HEK293 (cell line): ENCODE measurements around the gene DCUN1D3.

Source experiments
- CTCF ChIA-PET: fragments of 350-600 bp; formaldehyde crosslinking; extraction: SDS; loops from one replicate; lab custom pipeline; 2021; ENCODE audit warnings: antibody characterized with exemption; lab: Yijun Ruan, JAX
- POLR2A ChIA-PET: fragments of 300-600 bp; formaldehyde crosslinking; extraction: SDS; loops from one replicate; lab custom pipeline; 2020; ENCODE audit warnings: antibody characterized with exemption, inconsistent platforms; lab: Yijun Ruan, JAX
- H3K27ac ChIP-seq: fragments of 200-500 bp; sonication (Bioruptor generic); 2 replicates; pipeline ENCODE4 v1.5.1; 2014; ENCODE audit warnings: low read depth, low read length, control low read depth, inconsistent platforms; ENCODE audit errors: extremely low read depth
- H3K36me3 ChIP-seq, 2 experiments: fragments of 200-500 bp in 1 of 2; sonication (Bioruptor generic) in 1 of 2; 1 replicate in 1 of 2; 2 replicates in 1 of 2; pipeline ENCODE4 v1.5.1; 2014 to 2017; ENCODE audit warnings: inconsistent platforms in 2 of 2, low read length in 2 of 2; ENCODE audit not compliant: control insufficient read depth in 2 of 2, insufficient read depth in 1 of 2
- H3K4me1 ChIP-seq: fragments of 200-500 bp; sonication (Bioruptor generic); 2 replicates; pipeline ENCODE4 v1.5.1; 2014; ENCODE audit warnings: mild to moderate bottlenecking, low read length, inconsistent platforms; ENCODE audit not compliant: control insufficient read depth, insufficient read depth
- H3K4me3 ChIP-seq: 2 replicates; pipeline ENCODE4 v1.5.1; 2011; ENCODE audit warnings: low read depth, mild to moderate bottlenecking, control low read depth, low read length, moderate library complexity
- H3K9me3 ChIP-seq: fragments of 200-500 bp; sonication (Bioruptor generic); 2 replicates; pipeline ENCODE4 v1.5.1; 2014; ENCODE audit warnings: low read depth, low read length, inconsistent platforms; ENCODE audit not compliant: control insufficient read depth, insufficient read depth
- KLF10 ChIP-seq: fragments of 450-650 bp; IDR thresholded peaks from 2 replicates; pipeline ENCODE4 v1.5.1; 2018; ENCODE audit warnings: missing biosample characterization, mild to moderate bottlenecking, missing genetic modification characterization
- KLF7 ChIP-seq: fragments of 450-650 bp; formaldehyde crosslinking; IDR thresholded peaks from 2 replicates; pipeline ENCODE4 v1.5.1; 2016; ENCODE audit warnings: missing biosample characterization, missing genetic modification characterization, borderline replicate concordance
- MYNN ChIP-seq: fragments of 450-650 bp; formaldehyde crosslinking; IDR thresholded peaks from 2 replicates; pipeline ENCODE4 v1.5.1; 2016; ENCODE audit warnings: missing biosample characterization, missing genetic modification characterization, borderline replicate concordance
- SETDB1 ChIP-seq: IDR thresholded peaks from one replicate; pipeline ENCODE4 v1.6.1; 2017; ENCODE audit warnings: mild to moderate bottlenecking, low read length, moderate library complexity, mixed read lengths; ENCODE audit not compliant: insufficient read length
- YY1 ChIP-seq: fragments of 450-650 bp; formaldehyde crosslinking; IDR thresholded peaks from 2 replicates; pipeline ENCODE4 v1.5.1; 2018; ENCODE audit warnings: missing biosample characterization, missing genetic modification characterization
- ZBTB48 ChIP-seq: fragments of 450-650 bp; formaldehyde crosslinking; IDR thresholded peaks from 2 replicates; pipeline ENCODE4 v1.5.1; 2016; ENCODE audit warnings: missing biosample characterization, missing genetic modification characterization
- ZEB2 ChIP-seq: fragments of 450-650 bp; formaldehyde crosslinking; IDR thresholded peaks from 2 replicates; pipeline ENCODE4 v1.5.1; 2016; ENCODE audit warnings: missing biosample characterization, missing genetic modification characterization
- ZFHX2 ChIP-seq: fragments of 450-650 bp; formaldehyde crosslinking; conservative IDR thresholded peaks from 2 replicates; pipeline ENCODE4 v1.5.1; 2016; ENCODE audit warnings: missing biosample characterization, missing genetic modification characterization
- ZNF10 ChIP-seq: fragments of 450-650 bp; formaldehyde crosslinking; IDR thresholded peaks from 2 replicates; pipeline ENCODE4 v1.5.1; 2017; ENCODE audit warnings: missing biosample characterization, missing genetic modification characterization
- ZNF133 ChIP-seq: fragments of 450-650 bp; formaldehyde crosslinking; IDR thresholded peaks from 2 replicates; pipeline ENCODE4 v1.5.1; 2016; ENCODE audit warnings: missing biosample characterization, missing genetic modification characterization
- ZNF324 ChIP-seq: fragments of 450-650 bp; formaldehyde crosslinking; IDR thresholded peaks from 2 replicates; pipeline ENCODE4 v1.5.1; 2016; ENCODE audit warnings: missing biosample characterization, missing genetic modification characterization
- ZNF366 ChIP-seq: fragments of 450-650 bp; formaldehyde crosslinking; conservative IDR thresholded peaks from 2 replicates; pipeline ENCODE4 v1.5.1; 2016; ENCODE audit warnings: missing biosample characterization, missing genetic modification characterization
- ZNF37A ChIP-seq: fragments of 450-650 bp; IDR thresholded peaks from 2 replicates; pipeline ENCODE4 v1.5.1; 2018; ENCODE audit warnings: missing biosample characterization, missing genetic modification characterization
- ZNF394 ChIP-seq: fragments of 450-650 bp; formaldehyde crosslinking; IDR thresholded peaks from 2 replicates; pipeline ENCODE4 v1.5.1; 2016; ENCODE audit warnings: missing biosample characterization, missing genetic modification characterization, mild to moderate bottlenecking, moderate library complexity, borderline replicate concordance
- ZNF423 ChIP-seq: fragments of 450-650 bp; formaldehyde crosslinking; IDR thresholded peaks from 2 replicates; pipeline ENCODE4 v1.5.1; 2016; ENCODE audit warnings: missing biosample characterization, missing genetic modification characterization
- ZNF621 ChIP-seq: fragments of 450-650 bp; formaldehyde crosslinking; IDR thresholded peaks from 2 replicates; pipeline ENCODE4 v1.5.1; 2017; ENCODE audit warnings: missing biosample characterization, missing genetic modification characterization
- ZNF629 ChIP-seq: fragments of 450-650 bp; formaldehyde crosslinking; IDR thresholded peaks from 2 replicates; pipeline ENCODE4 v1.5.1; 2017; ENCODE audit warnings: missing biosample characterization, missing genetic modification characterization
- ZNF776 ChIP-seq: fragments of 450-650 bp; formaldehyde crosslinking; IDR thresholded peaks from 2 replicates; pipeline ENCODE4 v1.5.0; 2017; ENCODE audit warnings: missing biosample characterization, missing genetic modification characterization, borderline replicate concordance
- ZNF792 ChIP-seq: fragments of 450-650 bp; formaldehyde crosslinking; IDR thresholded peaks from 2 replicates; pipeline ENCODE4 v1.5.1; 2016; ENCODE audit warnings: missing biosample characterization, missing genetic modification characterization
- ZNF830 ChIP-seq: fragments of 450-650 bp; IDR thresholded peaks from 2 replicates; pipeline ENCODE4 v1.5.0; 2018; ENCODE audit warnings: missing biosample characterization, missing genetic modification characterization, low read depth, mild to moderate bottlenecking, moderate library complexity
- TF ChIP-seq, protein P1 (sequence below): fragments of 450-650 bp; formaldehyde crosslinking; IDR thresholded peaks from 2 replicates; pipeline ENCODE4 v1.5.1; 2016; ENCODE audit warnings: missing biosample characterization, missing genetic modification characterization
- TF ChIP-seq, protein P2 (sequence below): fragments of 450-650 bp; formaldehyde crosslinking; IDR thresholded peaks from 2 replicates; pipeline ENCODE4 v1.5.1; 2016; ENCODE audit warnings: missing biosample characterization, missing genetic modification characterization
- TF ChIP-seq, protein P3 (sequence below): fragments of 450-650 bp; formaldehyde crosslinking; conservative IDR thresholded peaks from 2 replicates; pipeline ENCODE4 v1.5.1; 2016; ENCODE audit warnings: low read depth, missing biosample characterization, missing genetic modification characterization
- TF ChIP-seq, protein P4 (sequence below): fragments of 450-650 bp; formaldehyde crosslinking; IDR thresholded peaks from 2 replicates; pipeline ENCODE4 v1.5.1; 2016; ENCODE audit warnings: missing biosample characterization, missing genetic modification characterization
- TF ChIP-seq, protein P5 (sequence below): fragments of 450-650 bp; formaldehyde crosslinking; IDR thresholded peaks from 2 replicates; pipeline ENCODE4 v1.5.1; 2016; ENCODE audit warnings: missing biosample characterization, missing genetic modification characterization
- TF ChIP-seq, protein P6 (sequence below): fragments of 450-650 bp; formaldehyde crosslinking; IDR thresholded peaks from 2 replicates; pipeline ENCODE4 v1.5.1; 2016; ENCODE audit warnings: missing biosample characterization, missing genetic modification characterization

The DCUN1D3 gene, protein sequence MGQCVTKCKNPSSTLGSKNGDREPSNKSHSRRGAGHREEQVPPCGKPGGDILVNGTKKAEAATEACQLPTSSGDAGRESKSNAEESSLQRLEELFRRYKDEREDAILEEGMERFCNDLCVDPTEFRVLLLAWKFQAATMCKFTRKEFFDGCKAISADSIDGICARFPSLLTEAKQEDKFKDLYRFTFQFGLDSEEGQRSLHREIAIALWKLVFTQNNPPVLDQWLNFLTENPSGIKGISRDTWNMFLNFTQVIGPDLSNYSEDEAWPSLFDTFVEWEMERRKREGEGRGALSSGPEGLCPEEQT

DNA sequence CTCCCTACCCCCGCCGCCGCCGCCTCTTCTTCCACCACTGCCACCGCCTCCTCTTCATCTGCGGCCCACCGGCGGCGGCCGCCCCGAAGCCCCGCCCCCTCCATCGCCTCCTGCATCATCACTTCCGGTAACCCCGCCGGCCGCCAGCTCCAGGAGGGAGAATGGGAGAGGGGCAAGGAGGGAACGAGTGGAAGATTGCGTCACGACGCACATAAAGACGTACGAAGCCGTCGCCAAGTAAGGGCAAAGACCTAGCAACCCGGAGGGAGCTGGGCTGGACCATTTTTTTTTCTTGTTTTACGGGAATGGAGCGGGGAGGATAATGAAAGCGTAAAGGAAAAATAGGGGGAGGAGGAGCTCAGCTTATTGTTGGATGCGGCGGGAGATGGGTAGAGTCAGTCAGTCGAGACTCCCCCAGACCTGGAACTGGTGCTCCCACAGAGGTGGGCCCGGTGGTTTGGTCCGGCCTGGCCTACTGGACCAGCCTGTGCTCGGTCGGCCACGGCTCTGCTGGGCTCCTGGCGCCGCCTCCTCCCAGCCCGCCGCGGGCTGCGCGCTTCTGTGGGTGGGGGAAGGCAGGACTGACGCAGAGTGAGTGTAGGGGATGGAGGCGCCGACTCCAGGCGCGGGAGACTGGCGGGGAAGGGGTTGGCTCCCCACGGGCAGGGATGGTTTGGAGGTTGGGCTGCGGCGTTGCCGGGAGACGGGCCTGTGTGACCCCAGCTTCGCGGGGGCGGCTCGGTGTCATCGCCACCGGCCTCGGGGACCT, at the start of gene DCUN1D3, which contains the start of gene LYRM1:
TSS of gene DCUN1D3 (minus strand) at position 60 of the 769 bp plus-strand sequence. CDS start 37,820 bp downstream, outside the sequence.
TSS of gene LYRM1 (plus strand) at position 473 of the 769 bp plus-strand sequence. CDS start 14,785 bp downstream, outside the sequence.
- peak within 1 kb of the TSS; percentile 83 for H3K4me3 ChIP-seq
- TF ChIP-seq ZEB2 (tag by site-specific recombination) (peak; percentile 86), ZNF366 (peak; percentile 93), ZNF792 (tag by site-specific recombination) (no peak), ZNF133 (tag by site-specific recombination) (no peak), ZNF830 (tag by site-specific recombination) (no peak), ZFHX2 (peak; percentile 82), ZNF37A (tag by site-specific recombination) (no peak), MYNN (tag by site-specific recombination) (no peak), ZNF394 (peak; percentile 24; the same call in 1 of the 2 replicates), ZNF629 (tag by site-specific recombination) (peak; percentile 98), ZNF423 (tag by site-specific recombination) (no peak), ZNF621 (tag by site-specific recombination) (no peak), KLF10 (tag by site-specific recombination) (0 out of 2 replicates have a peak, but pooled peaks have one; percentile 28), ZBTB48 (tag by site-specific recombination) (peak; percentile 69), ZNF10 (tag by site-specific recombination) (peak; percentile 92), ZNF776 (tag by site-specific recombination) (no peak), KLF7 (tag by site-specific recombination) (no peak), ZNF324 (peak; percentile 74), SETDB1 (no peak), YY1 (peak; percentile 52)
- TF ChIP-seq, protein P1, sequence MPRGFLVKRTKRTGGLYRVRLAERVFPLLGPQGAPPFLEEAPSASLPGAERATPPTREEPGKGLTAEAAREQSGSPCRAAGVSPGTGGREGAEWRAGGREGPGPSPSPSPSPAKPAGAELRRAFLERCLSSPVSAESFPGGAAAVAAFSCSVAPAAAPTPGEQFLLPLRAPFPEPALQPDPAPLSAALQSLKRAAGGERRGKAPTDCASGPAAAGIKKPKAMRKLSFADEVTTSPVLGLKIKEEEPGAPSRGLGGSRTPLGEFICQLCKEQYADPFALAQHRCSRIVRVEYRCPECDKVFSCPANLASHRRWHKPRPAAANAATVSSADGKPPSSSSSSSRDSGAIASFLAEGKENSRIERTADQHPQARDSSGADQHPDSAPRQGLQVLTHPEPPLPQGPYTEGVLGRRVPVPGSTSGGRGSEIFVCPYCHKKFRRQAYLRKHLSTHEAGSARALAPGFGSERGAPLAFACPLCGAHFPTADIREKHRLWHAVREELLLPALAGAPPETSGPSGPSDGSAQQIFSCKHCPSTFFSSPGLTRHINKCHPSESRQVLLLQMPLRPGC, result peak; percentile 19; the same call in 1 of the 2 replicates
- TF ChIP-seq, protein P2, sequence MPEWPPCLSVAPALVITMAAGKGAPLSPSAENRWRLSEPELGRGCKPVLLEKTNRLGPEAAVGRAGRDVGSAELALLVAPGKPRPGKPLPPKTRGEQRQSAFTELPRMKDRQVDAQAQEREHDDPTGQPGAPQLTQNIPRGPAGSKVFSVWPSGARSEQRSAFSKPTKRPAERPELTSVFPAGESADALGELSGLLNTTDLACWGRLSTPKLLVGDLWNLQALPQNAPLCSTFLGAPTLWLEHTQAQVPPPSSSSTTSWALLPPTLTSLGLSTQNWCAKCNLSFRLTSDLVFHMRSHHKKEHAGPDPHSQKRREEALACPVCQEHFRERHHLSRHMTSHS (tag by site-specific recombination), result no peak
- TF ChIP-seq, protein P3, sequence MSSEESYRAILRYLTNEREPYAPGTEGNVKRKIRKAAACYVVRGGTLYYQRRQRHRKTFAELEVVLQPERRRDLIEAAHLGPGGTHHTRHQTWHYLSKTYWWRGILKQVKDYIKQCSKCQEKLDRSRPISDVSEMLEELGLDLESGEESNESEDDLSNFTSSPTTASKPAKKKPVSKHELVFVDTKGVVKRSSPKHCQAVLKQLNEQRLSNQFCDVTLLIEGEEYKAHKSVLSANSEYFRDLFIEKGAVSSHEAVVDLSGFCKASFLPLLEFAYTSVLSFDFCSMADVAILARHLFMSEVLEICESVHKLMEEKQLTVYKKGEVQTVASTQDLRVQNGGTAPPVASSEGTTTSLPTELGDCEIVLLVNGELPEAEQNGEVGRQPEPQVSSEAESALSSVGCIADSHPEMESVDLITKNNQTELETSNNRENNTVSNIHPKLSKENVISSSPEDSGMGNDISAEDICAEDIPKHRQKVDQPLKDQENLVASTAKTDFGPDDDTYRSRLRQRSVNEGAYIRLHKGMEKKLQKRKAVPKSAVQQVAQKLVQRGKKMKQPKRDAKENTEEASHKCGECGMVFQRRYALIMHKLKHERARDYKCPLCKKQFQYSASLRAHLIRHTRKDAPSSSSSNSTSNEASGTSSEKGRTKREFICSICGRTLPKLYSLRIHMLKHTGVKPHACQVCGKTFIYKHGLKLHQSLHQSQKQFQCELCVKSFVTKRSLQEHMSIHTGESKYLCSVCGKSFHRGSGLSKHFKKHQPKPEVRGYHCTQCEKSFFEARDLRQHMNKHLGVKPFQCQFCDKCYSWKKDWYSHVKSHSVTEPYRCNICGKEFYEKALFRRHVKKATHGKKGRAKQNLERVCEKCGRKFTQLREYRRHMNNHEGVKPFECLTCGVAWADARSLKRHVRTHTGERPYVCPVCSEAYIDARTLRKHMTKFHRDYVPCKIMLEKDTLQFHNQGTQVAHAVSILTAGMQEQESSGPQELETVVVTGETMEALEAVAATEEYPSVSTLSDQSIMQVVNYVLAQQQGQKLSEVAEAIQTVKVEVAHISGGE (tag by site-specific recombination), result peak; percentile 73
- TF ChIP-seq, protein P4, sequence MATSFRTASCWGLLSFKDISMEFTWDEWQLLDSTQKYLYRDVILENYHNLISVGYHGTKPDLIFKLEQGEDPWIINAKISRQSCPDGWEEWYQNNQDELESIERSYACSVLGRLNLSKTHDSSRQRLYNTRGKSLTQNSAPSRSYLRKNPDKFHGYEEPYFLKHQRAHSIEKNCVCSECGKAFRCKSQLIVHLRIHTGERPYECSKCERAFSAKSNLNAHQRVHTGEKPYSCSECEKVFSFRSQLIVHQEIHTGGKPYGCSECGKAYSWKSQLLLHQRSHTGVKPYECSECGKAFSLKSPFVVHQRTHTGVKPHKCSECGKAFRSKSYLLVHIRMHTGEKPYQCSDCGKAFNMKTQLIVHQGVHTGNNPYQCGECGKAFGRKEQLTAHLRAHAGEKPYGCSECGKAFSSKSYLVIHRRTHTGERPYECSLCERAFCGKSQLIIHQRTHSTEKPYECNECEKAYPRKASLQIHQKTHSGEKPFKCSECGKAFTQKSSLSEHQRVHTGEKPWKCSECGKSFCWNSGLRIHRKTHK (tag by site-specific recombination), result no peak
- TF ChIP-seq, protein P5, sequence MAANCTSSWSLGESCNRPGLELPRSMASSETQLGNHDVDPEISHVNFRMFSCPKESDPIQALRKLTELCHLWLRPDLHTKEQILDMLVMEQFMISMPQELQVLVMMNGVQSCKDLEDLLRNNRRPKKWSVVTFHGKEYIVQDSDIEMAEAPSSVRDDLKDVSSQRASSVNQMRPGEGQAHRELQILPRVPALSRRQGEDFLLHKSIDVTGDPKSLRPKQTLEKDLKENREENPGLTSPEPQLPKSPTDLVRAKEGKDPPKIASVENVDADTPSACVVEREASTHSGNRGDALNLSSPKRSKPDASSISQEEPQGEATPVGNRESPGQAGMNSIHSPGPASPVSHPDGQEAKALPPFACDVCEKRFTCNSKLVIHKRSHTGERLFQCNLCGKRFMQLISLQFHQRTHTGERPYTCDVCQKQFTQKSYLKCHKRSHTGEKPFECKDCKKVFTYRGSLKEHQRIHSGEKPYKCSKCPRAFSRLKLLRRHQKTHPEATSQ (tag by site-specific recombination), result no peak
- TF ChIP-seq, protein P6, sequence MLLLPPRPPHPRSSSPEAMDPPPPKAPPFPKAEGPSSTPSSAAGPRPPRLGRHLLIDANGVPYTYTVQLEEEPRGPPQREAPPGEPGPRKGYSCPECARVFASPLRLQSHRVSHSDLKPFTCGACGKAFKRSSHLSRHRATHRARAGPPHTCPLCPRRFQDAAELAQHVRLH (tag by site-specific recombination), result peak; percentile 86

More for the DNA sequence above, at the start of gene DCUN1D3, which contains the start of gene LYRM1:
- POLR2A ChIA-PET, result interaction anchor here (0.5 to 1.7 kb wide), 15 partner anchors 8 to 1974 kb away, joined by 3 to 19 read pairs (median 4); partner anchors contain the start of genes ERI2, REXO5, SMG1 and VPS35L
- Histone ChIP-seq H3K4me1 (peaks cover 10% of the 10 kb centered on the region; the same call in 1 of the 2 replicates), H3K36me3 (peaks cover 0 to 15% of the 10 kb centered on the region in 2 experiments; a peak in 1 of 3 replicates), H3K27ac (peak within 1 kb of the TSS; percentile 93), H3K9me3 (no peaks in the 10 kb centered on the region)
- CTCF ChIA-PET, result interaction anchor here (0.6 to 1.3 kb wide), 2 partner anchors 37 to 50 kb away, joined by 3 to 5 read pairs; no protein-coding TSS in a partner anchor
